GM18505 (cell line): Measurements from ENCODE around the gene EGLN1.

Experiments
- ATAC-seq: cut with Tn5 transposase; IDR thresholded peaks from one replicate; pipeline ENCODE4 v1.9.1; 2021; ENCODE audit not compliant: unreplicated experiment
- POLR2A ChIP-seq: IDR thresholded peaks from 4 replicates; pipeline ENCODE4 v1.6.1; 2011; ENCODE audit warnings: borderline replicate concordance; ENCODE audit not compliant: insufficient read depth, insufficient read length; ENCODE audit errors: extremely low read depth

EGLN1 gene

GRCh38 chr1:231376875-231377549 lies 45.1 kb downstream of the EGLN1 start:
- no peak for ATAC-seq
- no peak for TF ChIP-seq POLR2A

GRCh38 chr1:231376101-231376500 lies 46.0 kb downstream of the EGLN1 start:
- TF ChIP-seq POLR2A, result no peak
- ATAC-seq, result no peak

- no peak for TF ChIP-seq POLR2A
- no peak for ATAC-seq
Observed at GRCh38 chr1:231374394-231374793, 47.7 kb downstream of the EGLN1 start.

- TF ChIP-seq POLR2A, result no peak
- no peak for ATAC-seq
Observed at GRCh38 chr1:231372501-231372900, 49.6 kb downstream of the EGLN1 start.

- TF ChIP-seq POLR2A, result no peak
- no peak for ATAC-seq
Observed at GRCh38 chr1:231369282-231369681, 52.8 kb downstream of the EGLN1 start.

- TF ChIP-seq POLR2A, result no peak
Observed at GRCh38 chr1:231364192-231364591, 57.9 kb downstream of the EGLN1 start.

GRCh38 chr1:231363624-231364023 lies 58.5 kb downstream of the EGLN1 start:
- TF ChIP-seq POLR2A, result no peak
- no peak for ATAC-seq

More at GRCh38 chr1:231364192-231364591, 57.9 kb downstream of the EGLN1 start:
- ATAC-seq, result no peak

- TF ChIP-seq POLR2A, result no peak
- ATAC-seq, result no peak
Observed at GRCh38 chr1:231362325-231362724, 59.8 kb downstream of the EGLN1 start.

- TF ChIP-seq POLR2A, result no peak
- no peak for ATAC-seq
Observed at GRCh38 chr1:231359113-231359512, 63.0 kb downstream of the EGLN1 start.

- no peak for TF ChIP-seq POLR2A
- ATAC-seq, result peak; percentile 56
Observed at GRCh38 chr1:231357831-231358354, 64.2 kb downstream of the EGLN1 start.

GRCh38 chr1:231357187-231357772 lies 64.8 kb downstream of the EGLN1 start:
- no peak for TF ChIP-seq POLR2A
- ATAC-seq, result no peak

GRCh38 chr1:231355171-231355570 lies 66.9 kb downstream of the EGLN1 start:
- ATAC-seq, result no peak
- TF ChIP-seq POLR2A, result no peak

GRCh38 chr1:231354330-231355020 lies 67.6 kb downstream of the EGLN1 start:
- no peak for ATAC-seq
- TF ChIP-seq POLR2A, result no peak

- ATAC-seq, result no peak
Observed at GRCh38 chr1:231353086-231353485, 69.0 kb downstream of the EGLN1 start.

More at GRCh38 chr1:231353086-231353485, 69.0 kb downstream of the EGLN1 start:
- TF ChIP-seq POLR2A, result no peak
